Epithelial cell of esophagus (primary cell): ENCODE measurements around the gene CMPK2.

ENCODE experiments used
- DNase-seq: peaks from one replicate; pipeline ENCODE4 v3.0.0; 2010; ENCODE audit warnings: low read depth
- H3K4me3 ChIP-seq: 2 replicates; pipeline ENCODE4 v1.5.1; 2011; ENCODE audit warnings: mild to moderate bottlenecking, low read length, control low read depth
- TF ChIP-seq, protein P1 (sequence below): IDR thresholded peaks from 2 replicates; pipeline ENCODE4 v1.5.1; 2011; ENCODE audit warnings: low read depth, mild to moderate bottlenecking, low read length, control low read depth, inconsistent platforms; ENCODE audit not compliant: insufficient read depth; ENCODE audit errors: missing control alignments

The CMPK2 gene

DNA sequence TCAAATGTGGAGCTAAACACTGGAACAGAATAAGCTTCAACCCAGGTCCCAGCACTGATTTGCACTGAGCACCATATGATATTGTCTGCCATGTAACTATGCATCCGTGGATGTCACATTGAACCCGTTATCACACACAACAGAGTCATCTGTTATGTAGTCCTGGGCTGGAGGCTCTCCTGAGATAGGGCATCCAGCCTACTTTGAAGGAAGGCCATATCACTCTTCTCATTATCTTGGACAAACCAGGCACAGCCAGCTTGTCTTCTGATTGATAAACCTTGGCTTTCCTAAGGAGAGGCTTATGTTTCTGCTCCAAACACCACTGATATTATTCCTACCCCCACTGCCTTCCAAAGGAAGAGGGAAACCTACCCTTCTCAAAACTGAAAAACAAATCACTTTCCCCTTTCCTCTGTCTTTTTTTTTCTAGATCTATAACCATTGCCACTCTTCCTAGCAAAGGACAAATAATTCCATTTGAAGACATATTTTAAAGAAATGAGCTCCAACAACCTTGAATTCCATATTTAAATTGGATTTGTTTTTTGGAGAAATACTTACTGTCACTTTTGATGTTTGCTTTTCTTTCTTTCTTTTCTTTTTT, 28.3 kb upstream of the CMPK2 start:
- H3K4me3 ChIP-seq = no peak overlapping the region
- no peak for DNase-seq
- TF ChIP-seq, protein P1, sequence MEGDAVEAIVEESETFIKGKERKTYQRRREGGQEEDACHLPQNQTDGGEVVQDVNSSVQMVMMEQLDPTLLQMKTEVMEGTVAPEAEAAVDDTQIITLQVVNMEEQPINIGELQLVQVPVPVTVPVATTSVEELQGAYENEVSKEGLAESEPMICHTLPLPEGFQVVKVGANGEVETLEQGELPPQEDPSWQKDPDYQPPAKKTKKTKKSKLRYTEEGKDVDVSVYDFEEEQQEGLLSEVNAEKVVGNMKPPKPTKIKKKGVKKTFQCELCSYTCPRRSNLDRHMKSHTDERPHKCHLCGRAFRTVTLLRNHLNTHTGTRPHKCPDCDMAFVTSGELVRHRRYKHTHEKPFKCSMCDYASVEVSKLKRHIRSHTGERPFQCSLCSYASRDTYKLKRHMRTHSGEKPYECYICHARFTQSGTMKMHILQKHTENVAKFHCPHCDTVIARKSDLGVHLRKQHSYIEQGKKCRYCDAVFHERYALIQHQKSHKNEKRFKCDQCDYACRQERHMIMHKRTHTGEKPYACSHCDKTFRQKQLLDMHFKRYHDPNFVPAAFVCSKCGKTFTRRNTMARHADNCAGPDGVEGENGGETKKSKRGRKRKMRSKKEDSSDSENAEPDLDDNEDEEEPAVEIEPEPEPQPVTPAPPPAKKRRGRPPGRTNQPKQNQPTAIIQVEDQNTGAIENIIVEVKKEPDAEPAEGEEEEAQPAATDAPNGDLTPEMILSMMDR = no peak

GRCh38 chr2:6888724-6889123, 23.0 kb upstream of the CMPK2 start:
- TF ChIP-seq, protein P1 = no peak
- H3K4me3 ChIP-seq = no peak overlapping the region
- DNase-seq = no peak

DNA sequence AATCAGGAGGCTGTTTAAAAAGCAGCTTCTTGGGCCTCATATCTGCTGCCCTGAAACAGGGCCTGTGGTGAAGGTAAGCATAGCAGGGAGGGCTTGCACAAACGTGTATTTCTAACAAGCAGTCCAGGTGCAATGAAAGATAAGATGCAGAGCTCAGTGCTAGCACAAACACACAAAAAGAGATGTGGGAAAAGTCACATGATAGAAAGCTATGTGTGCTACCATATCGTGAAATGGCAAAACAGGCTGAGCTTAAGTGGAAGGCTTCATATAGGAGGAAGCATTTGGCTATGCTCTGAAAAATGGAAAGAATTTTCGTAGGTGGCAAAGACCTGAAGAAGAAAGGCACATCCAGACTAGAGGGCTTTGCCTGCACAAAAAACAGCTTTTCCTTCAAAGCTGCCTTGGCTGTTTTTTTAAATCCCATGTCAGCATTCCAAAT, 22.1 kb upstream of the CMPK2 start:
- TF ChIP-seq, protein P1 = no peak
- no peak overlapping the region for H3K4me3 ChIP-seq
- DNase-seq = no peak

- DNase-seq = no peak
- no peak overlapping the region for H3K4me3 ChIP-seq
- TF ChIP-seq, protein P1 = no peak
These were observed 20.3 kb upstream of the CMPK2 start for GRCh38 chr2:6885968-6886367.

DNA sequence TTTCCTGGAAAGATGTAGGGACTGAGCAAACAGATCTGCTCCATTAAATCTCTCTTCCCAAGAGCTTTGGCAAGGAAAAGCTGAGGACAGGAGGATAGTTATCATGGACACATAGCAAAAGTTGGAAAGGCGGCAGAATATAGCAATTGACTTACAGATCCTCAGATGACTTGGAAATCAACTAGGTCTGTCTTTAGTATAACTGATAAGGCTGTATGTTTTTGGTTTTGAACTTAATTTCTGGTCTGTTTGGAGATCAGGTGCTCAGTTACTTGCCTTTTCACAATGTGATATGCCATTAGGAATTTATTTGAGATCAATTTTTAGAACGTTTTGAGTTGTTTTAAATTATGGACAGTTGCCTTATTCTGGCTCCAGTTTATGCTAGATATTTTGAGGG, 19.8 kb upstream of the CMPK2 start:
- no peak for DNase-seq
- H3K4me3 ChIP-seq = no peak overlapping the region
- TF ChIP-seq, protein P1 = no peak

DNA sequence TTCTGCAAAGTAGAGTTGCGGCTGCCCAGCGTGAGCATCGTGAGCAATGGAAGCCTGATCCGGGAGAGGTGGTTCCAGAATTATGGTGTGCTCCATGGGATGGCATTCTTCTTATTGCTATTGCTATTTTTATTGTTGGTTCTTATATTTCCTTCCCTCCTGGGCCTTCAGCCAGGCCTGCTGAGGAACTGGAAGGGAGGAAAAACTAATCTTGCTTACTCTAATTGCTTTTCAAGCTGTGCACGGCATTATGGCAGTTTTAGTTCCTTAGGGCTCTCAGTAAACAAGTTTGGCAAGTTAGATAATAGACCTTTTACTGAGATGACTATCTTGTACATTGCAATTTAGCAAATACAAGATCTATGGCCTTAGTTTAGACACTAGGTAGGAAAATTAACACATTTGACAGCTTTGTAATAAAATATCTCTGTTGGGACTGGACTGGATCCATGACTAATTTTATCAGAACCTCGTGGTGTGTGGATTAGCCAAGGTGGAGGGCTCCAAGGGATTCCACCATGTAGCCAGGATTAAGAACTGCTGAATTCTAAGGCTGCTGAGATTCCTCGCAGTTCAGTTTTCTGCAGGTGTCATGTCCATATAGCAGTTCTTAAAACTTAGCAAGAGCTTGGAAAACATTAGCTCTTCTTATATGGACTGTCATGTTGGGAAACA, 17.9 kb upstream of the CMPK2 start:
- TF ChIP-seq, protein P1 = no peak
- DNase-seq = no peak
- no peak overlapping the region for H3K4me3 ChIP-seq

DNA sequence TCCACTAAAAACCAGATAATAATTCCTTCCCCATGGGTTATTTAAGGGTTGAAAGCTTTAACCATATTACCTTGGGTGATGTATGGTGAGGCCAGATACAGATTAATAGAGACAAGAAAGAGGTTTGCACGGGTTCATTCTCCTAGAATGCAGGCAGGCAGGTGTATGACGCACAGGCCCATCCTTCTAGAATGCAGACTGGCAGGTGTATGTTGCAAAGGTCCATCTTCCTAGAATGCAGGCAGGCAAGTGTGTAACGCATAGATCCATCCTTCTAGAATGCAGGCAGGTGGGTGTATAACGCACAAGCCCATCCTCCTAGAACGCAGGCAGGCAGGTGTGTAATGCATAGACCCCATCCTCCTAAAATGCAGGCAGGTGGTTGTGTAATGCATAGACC, 15.8 kb upstream of the CMPK2 start:
- TF ChIP-seq, protein P1 = no peak
- H3K4me3 ChIP-seq = no peak overlapping the region
- no peak for DNase-seq
